Coronary artery (tissue), 2 donors: Measurements from ENCODE around the gene BRINP1.

ENCODE experiments used
- DNase-seq: peaks from one replicate; pipeline ENCODE4 v3.0.0-alpha.2; 2017; ENCODE audit warnings: low spot score
- H3K27ac ChIP-seq, 2 donors: fragments of 200-600 bp; sonication (generic); one replicate each; pipeline ENCODE4 v1.5.1; 2016 to 2019
- H3K4me3 ChIP-seq: fragments of 200-600 bp; sonication (generic); 2 replicates; pipeline ENCODE4 v1.5.1; 2016; ENCODE audit warnings: mild to moderate bottlenecking, moderate library complexity
- TF ChIP-seq, protein P1 (sequence below): fragments of 200-600 bp; sonication (generic); IDR thresholded peaks from one replicate; pipeline ENCODE4 v1.5.1; 2019; ENCODE audit warnings: antibody characterized with exemption

BRINP1 gene

GRCh38 chr9:119349351-119349825, 19.8 kb downstream of the BRINP1 start:
- Histone ChIP-seq H3K4me3 (peak overlapping the region; percentile 27), H3K27ac (no peak overlapping the region)
- no peak for DNase-seq
- TF ChIP-seq, protein P1, sequence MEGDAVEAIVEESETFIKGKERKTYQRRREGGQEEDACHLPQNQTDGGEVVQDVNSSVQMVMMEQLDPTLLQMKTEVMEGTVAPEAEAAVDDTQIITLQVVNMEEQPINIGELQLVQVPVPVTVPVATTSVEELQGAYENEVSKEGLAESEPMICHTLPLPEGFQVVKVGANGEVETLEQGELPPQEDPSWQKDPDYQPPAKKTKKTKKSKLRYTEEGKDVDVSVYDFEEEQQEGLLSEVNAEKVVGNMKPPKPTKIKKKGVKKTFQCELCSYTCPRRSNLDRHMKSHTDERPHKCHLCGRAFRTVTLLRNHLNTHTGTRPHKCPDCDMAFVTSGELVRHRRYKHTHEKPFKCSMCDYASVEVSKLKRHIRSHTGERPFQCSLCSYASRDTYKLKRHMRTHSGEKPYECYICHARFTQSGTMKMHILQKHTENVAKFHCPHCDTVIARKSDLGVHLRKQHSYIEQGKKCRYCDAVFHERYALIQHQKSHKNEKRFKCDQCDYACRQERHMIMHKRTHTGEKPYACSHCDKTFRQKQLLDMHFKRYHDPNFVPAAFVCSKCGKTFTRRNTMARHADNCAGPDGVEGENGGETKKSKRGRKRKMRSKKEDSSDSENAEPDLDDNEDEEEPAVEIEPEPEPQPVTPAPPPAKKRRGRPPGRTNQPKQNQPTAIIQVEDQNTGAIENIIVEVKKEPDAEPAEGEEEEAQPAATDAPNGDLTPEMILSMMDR, result no peak

DNA sequence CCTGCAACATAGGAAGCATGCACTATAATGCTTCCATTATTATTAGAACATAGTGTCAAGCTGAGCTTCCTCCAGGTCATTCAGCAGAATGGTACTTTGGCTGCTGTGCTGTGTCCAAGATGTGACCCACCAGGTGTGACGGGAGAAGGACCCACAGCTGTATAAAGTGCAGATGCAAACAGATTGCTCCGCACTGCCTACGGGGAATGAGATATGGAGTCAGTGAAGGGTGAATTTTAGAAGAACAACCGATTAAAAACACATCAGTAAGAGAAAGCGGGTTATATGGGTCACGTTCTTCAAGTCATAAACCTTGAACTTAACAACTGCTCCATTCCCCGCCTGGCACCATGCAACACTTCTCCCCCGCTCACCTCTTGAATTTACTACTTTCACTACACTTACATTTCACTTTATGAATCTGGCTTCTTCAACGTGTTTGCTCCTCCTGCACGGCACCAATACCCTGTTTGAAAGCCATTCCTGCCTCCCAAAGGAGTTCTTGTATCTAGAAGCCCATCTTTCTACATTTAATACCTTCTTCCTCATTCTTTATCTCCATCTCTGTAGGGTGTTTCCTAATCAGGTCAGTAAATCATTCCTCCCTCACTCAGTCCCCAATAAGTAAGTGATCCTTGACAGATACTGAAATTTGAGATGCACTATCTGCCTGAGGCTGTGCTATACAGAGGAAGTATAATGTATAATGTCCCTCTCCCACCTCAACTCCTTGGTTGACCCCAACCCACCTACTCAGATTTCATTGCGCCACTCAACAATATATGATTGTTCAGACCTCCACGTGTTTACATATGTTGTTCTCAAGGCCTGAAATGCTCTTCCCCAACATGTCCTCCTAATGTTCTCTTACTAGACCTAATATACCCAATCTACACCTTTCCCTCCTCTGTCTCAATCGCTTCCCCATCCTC, 25.9 kb downstream of the BRINP1 start:
- TF ChIP-seq, protein P1, result no peak
- DNase-seq, result no peak
- H3K4me3 ChIP-seq, result no peak overlapping the region
- H3K27ac ChIP-seq, result no peak overlapping the region

DNA sequence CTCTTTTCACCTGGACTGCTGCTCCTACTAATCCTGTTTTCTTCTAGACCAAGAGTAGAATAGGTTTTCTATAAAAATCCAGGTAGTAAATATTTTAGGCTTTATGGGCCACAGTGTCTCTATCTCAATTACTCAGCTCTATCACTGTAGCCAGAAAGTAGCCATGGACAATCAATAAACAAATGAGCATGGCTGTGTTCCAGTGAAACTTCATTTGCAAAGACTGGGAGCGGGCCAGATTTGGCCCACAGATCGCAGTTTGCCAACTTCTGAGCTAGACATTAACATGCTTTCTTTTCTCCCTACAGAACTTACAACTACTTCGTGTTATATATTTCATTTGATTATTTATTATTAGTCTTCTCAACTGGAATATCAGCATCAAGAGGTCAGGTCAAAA, 30.2 kb downstream of the BRINP1 start:
- no peak for DNase-seq
- TF ChIP-seq, protein P1, result no peak
- no peak overlapping the region for H3K27ac ChIP-seq

GRCh38 chr9:119337573-119337972, 31.7 kb downstream of the BRINP1 start:
- no peak overlapping the region for H3K4me3 ChIP-seq
- TF ChIP-seq, protein P1, result no peak
- no peak for DNase-seq
- no peak overlapping the region for H3K27ac ChIP-seq

More for the DNA sequence above, 30.2 kb downstream of the BRINP1 start:
- no peak overlapping the region for H3K4me3 ChIP-seq

DNA sequence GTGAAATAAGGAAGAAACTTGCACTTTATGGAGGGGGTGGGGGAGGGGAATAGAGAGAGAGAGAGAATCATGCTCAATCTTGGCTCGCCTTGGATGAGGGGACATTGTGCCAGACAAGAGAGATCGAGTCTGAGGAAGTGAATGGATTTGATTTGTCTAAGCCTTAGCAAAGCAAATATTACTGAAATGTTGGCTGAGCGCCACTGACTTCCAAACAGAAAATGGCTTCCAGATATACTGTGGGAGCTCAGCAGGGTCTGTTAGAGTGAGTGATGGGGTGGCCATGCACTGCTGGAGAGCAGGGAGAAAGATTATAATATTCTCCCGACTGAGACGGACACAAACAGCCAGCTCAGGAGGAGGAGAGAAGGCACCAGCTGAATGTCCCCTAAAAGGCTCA, 34.5 kb downstream of the BRINP1 start:
- Histone ChIP-seq H3K27ac (no peak overlapping the region), H3K4me3 (no peak overlapping the region)
- TF ChIP-seq, protein P1, result no peak
- DNase-seq, result no peak

DNA sequence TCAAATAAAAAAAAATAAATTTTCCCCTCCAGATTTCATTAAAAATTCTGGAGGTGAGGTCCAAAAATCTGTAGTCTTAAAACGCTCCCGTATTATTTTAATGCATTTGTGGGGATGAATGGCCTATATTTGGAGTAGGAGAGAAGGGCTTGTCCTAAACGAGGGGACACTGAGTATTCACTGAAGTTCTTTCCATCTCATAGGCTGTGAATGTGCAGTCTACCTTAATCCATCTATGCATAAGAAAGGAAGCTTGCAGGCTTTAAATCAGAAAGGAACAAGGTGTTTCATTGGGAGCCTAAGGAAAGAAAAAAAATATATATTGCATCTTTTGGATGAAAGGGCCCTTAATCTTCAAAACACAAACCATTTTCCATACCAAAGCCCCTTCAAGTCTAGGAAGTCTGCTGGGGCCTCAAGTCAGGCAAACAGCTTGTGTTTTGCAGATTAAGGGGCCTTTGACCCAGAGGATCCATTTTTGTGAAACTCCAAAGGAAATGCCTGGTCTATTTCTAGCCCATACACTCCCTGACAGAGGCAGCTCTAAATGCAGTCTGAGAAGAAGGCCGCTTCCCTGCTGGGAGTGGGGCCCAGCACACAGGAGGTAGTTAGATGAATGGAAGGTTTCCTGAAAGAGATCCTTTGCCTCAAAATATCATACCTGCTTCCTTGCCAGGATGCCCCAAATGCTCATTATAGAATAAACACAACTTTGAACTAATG, 35.6 kb downstream of the BRINP1 start:
- no peak overlapping the region for H3K27ac ChIP-seq
- TF ChIP-seq, protein P1, result no peak
- DNase-seq, result no peak
- H3K4me3 ChIP-seq, result no peak overlapping the region
